Skin epidermis (tissue), 12 donors: ENCODE measurements around the gene SSRP1.

ENCODE experiments used
- H3K27ac ChIP-seq, 21 experiments: fragments of 200-600 bp; sonication (generic) in 11 of 21; one replicate each; pipeline ENCODE4 v1.5.0; 2020; ENCODE audit warnings: mild to moderate bottlenecking in 3 of 21, inconsistent platforms in 2 of 21, moderate library complexity in 2 of 21
- H3K4me3 ChIP-seq, 7 experiments: fragments of 200-600 bp; sonication (generic) in 2 of 7; one replicate each; pipeline ENCODE4 v1.5.0; 2020; ENCODE audit warnings: inconsistent platforms in 2 of 7, mild to moderate bottlenecking in 2 of 7, moderate library complexity in 1 of 7

Gene SSRP1

GRCh38 chr11:57320719-57321387 is 14.8 kb downstream of the SSRP1 start:
- peak overlapping the region in 6 of 7 experiments; percentile 22 to 85 (median 32) for H3K4me3 ChIP-seq
- peak overlapping the region in 19 of 21 experiments; percentile 72 to 97 (median 91) for H3K27ac ChIP-seq

GRCh38 chr11:57320067-57320718 is 15.5 kb downstream of the SSRP1 start:
- peak overlapping the region in 1 of 7 experiments; percentile 85 for H3K4me3 ChIP-seq

DNA sequence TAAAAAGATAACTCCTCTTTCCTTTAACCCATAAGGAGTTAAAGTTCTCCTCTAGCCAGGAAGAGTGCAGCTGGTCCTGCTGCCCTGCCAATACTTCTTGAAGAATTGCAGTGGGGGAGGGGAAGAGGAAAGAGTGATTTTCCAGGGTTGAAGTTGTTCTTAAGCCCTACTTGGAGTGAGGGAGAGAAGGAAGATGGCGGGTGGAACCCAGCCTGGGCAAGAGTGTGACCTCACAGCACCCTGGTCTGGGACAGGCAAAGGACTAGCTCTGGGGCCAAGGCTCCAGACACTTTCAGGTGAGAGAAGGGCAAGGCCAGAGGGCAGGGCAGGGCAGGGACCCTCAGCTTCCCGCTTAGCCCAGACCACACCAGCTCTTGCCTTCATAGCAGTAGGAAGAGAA is 17.5 kb downstream of the SSRP1 start:
- Histone ChIP-seq H3K4me3 (no peak overlapping the region), H3K27ac (peak overlapping the region in 5 of 21 experiments; percentile 9 to 49 (median 35))

More at GRCh38 chr11:57320067-57320718, 15.5 kb downstream of the SSRP1 start:
- peak overlapping the region in 14 of 21 experiments; percentile 0 to 97 (median 84) for H3K27ac ChIP-seq

- H3K4me3 ChIP-seq, result no peak overlapping the region
- peak overlapping the region in 11 of 21 experiments; percentile 1 to 63 (median 23) for H3K27ac ChIP-seq
Measured at GRCh38 chr11:57316017-57316416, 19.7 kb downstream of the SSRP1 start.

DNA sequence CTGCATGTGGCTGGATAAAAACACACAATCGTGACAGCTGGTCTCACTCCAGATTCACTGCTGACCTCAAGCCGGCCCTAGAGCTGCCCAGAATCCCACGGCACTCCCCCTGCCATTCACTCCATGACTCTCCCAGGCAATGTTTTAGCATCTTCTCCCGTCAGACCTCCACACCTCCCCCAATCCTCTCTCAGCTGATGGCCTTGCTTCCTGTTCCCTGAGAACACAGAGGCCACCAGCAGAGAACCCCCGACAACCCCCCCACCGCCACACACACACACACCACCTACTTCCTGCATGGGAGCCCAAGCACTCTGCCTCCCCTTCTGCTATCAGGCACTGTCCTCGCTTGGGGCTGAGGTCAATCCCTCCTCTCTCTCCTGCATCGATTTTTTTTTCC is 20.2 kb downstream of the SSRP1 start:
- Histone ChIP-seq H3K27ac (peak overlapping the region in 8 of 21 experiments; percentile 1 to 63 (median 18)), H3K4me3 (no peak overlapping the region)

- Histone ChIP-seq H3K27ac (peak overlapping the region in 3 of 21 experiments; percentile 5 to 58 (median 16)), H3K4me3 (no peak overlapping the region)
Measured at GRCh38 chr11:57314221-57314973, 21.3 kb downstream of the SSRP1 start.

- no peak overlapping the region for H3K4me3 ChIP-seq
- peak overlapping the region in 9 of 21 experiments; percentile 5 to 88 (median 58) for H3K27ac ChIP-seq
Measured at GRCh38 chr11:57313788-57314135, 21.9 kb downstream of the SSRP1 start.

DNA sequence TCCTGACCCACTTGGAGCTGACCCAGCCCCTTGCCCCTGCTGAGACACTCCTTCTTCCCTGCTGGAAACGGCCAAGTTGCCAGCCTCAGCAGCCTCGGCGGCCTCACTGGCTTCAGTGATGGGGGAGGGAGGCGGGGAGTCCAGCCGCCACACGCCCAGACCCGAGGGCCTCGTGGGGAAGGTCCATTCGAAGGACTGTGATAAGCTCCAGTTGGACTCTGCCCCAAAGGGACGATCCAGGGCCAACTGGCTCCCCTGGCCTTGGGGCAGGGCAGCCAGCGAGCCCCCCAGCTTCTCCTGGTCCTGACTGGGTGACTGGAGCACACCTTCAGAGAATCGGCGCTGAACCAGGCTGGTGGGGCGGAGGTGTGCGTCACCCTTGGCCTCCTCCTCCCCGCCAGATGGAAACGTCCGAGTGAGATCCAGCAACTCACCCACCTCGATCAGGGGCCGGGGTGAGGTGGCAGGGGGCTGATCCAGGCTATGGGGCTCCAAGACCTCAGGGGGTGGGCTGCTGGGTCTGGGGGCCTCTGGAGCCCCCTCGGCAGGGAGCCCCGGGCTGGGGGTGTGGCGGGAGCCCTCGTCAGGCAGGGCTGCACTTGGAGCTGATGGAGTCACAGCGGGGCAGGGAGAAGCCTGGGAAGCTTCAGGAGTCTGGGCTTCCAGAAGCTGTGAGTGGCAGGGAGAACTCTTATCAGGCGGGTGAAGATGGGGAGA is 22.5 kb downstream of the SSRP1 start:
- peak overlapping the region in 13 of 21 experiments; percentile 2 to 93 (median 64) for H3K27ac ChIP-seq
- no peak overlapping the region for H3K4me3 ChIP-seq

DNA sequence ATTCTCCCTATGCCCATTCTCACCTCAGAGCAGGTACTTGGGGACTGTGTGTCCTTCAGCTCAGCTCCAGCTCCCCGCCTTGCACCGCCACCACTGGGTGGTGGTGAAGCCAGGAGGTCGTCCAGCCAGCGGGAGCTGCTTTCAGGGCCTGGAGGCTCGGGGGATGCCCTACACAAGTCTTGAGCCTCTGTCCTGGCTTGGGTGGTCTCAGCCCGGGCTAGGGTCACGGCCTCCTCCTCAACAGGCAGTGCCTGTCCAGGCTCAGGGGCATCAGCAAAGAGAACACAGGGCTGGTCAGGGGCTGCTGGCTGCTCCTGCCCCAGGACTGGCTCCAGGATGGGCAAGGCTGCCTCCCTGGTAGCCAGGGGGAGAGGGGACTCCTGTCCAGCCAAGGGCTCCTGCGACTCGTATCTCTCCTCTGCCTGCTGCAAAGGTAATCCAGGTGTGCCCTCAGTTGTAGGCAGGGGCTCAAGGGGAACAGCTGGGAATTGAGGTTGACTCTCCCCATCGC is 23.1 kb downstream of the SSRP1 start:
- Histone ChIP-seq H3K27ac (peak overlapping the region in 17 of 21 experiments; percentile 22 to 93 (median 80)), H3K4me3 (no peak overlapping the region)

DNA sequence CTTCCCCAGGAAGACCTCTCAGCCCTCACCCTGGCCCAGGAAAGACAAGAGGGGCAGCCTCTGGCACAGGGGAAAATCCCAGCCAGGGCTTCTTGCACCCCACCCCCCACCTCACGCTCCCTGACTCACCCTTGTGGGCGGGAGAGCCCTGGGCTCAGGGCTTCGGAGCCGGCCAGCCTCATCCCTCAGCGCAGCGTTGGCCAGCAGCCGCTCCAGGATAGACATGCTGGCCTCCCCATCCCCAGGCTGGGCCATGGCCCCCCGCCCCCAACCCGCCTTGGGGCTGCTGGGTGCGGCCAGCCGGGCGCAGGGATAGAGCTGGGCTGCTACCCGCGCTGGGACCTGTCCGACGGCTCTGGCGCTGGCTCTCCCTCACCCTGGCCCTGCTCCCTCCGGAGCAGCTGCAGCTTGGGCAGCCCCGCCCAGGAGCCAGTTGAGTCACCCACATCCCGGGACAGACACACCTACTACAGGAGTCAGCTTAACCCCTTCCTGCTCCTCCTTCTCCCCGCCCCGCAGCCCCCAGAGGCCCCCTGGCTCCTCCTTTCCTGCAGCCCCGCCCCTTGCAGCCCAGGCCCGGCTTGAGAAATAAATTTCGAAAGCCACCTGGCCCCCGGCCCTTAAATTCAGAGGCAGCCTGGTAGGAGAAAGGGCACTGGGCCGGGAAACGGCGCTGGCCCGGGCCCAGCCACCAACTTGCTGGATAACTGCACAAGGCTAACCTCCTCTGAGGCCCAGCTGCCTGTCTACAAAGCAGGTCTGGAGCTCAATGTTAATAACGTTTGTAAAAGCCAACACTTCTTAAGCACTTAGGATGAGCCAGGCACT is 24.4 kb downstream of the SSRP1 start:
- peak overlapping the region in 20 of 21 experiments; percentile 26 to 93 (median 79) for H3K27ac ChIP-seq

DNA sequence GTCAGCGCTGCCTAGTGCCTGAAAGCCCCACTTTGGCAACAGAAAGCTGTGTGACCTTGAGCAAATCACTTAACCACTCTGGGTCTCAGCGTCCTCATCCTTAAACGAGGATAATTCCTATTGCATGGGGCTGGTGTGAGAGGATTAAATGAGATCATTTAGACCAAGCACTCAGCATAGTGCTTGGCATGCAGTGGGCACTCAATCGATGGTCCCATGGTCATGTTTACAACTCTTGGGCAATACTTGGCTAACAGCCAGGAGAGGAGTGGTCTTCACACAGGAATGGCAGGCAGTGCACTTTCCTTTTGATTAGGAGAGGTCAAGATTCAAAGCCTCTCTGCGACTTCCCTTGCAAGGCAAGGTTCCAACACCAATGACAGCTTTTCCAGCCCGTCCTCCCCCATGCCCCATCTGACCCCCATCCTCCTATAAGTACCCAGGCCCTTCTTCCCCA is 25.0 kb downstream of the SSRP1 start:
- Histone ChIP-seq H3K27ac (peak overlapping the region in 19 of 21 experiments; percentile 26 to 93 (median 80)), H3K4me3 (peak overlapping the region; percentile 30 to 50 (median 41))

More for the DNA sequence above, 24.4 kb downstream of the SSRP1 start:
- H3K4me3 ChIP-seq, result peak overlapping the region; percentile 30 to 50 (median 41)

DNA sequence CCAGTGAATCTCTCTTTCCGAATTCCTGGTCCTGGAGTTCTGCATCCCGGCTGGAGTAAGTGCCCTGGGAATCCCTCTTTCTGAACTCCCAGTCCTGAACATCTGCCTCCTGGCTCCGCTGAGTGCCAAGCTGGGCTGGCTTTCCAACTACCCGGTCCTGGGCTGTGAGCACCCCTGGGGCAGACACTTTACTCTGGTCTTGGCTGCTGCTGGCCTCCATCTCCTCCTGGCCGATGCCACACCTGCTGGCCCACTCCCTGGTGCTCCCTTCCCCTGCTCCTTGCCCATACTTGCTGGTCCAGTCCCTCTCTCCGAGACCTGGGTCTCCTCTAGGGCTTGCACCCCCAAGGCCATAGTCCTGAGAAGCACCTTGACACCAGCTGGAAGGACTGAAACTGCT is 25.6 kb downstream of the SSRP1 start:
- H3K4me3 ChIP-seq, result peak overlapping the region in 1 of 7 experiments; percentile 41

DNA sequence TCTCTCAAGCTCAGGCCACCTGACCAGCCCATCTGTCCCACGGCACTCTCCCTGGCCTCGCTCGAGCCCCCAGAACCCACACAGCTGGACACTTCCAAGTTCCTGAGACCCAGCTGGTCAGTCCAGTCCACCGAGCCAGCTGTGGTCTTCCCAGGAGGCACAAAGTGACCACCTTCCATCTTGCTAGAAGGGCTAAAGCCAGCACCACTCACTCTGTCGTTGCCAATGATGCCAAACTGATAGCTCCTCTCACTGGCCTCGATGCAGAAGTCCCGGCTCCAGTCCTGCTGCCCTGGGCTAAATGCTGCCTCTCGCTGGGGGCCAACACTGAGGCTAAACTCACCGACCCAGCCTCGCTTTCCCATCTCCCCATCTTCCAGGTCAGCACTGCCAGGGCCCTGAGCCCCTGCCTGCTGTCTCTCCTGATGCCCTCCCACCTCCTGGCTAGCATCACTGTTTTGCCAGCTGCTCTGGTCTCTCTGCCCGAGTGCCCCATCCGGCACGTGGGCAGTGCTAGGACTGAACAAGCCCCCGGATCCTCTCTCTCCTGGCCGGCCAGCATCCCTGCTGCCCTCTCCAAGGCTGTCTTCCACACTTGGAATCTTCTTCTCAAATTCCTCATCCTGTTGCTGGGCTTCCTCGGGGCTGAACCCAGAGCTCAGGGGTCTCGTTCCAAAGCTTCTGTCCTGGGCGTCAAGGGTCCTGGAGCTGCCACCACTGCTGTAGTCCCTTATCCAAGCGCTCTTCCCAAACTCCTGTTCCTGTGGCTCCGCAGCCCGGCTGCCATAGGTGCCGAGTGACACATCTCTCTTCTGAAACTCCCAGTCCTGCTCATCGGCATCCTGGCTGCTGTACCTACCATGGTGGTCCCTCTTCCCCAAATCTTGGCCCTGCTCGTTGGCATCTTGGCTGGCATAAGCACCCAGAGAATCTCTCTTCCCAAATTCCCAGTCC is 26.3 kb downstream of the SSRP1 start:
- Histone ChIP-seq H3K4me3 (no peak overlapping the region), H3K27ac (peak overlapping the region in 17 of 21 experiments; percentile 4 to 93 (median 77))

More for the DNA sequence above, 25.6 kb downstream of the SSRP1 start:
- H3K27ac ChIP-seq, result peak overlapping the region in 19 of 21 experiments; percentile 26 to 93 (median 80)

- peak overlapping the region in 14 of 21 experiments; percentile 4 to 86 (median 58) for H3K27ac ChIP-seq
- H3K4me3 ChIP-seq, result peak overlapping the region in 1 of 7 experiments; percentile 8
Measured at GRCh38 chr11:57308426-57309060, 27.1 kb downstream of the SSRP1 start.

DNA sequence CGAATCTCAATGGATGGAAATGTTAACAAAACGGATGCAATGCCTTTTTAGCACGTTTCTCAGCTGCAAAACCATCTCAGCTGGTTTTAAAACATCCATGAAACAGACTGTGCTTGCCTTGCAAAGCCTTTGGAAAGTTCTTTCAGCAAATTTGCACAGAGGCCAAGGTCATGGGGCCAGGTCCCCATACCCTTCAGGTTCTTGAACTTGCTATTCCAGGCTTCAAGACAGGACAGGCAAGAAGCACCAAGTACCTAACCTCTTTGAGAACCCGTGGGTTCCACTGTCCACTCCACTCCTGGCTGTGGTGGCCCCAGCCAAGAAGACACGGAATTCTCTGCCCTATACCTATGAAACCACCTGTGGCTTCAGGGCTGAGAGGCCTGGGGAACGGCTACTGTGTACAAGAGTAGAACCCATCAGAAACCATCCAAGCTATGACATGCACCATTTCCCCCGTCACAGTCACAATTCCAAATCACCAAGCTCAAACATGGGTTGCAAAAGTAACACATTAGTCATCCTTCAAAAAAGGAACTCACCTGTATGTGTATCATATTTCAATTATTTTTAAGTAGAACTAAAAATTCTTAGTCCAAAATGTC is 27.9 kb downstream of the SSRP1 start:
- H3K4me3 ChIP-seq, result no peak overlapping the region
- H3K27ac ChIP-seq, result peak overlapping the region in 14 of 21 experiments; percentile 2 to 83 (median 50)

GRCh38 chr11:57306940-57307565 is 28.6 kb downstream of the SSRP1 start:
- H3K27ac ChIP-seq, result peak overlapping the region in 11 of 21 experiments; percentile 2 to 68 (median 34)
- H3K4me3 ChIP-seq, result peak overlapping the region in 1 of 7 experiments; percentile 0
